HG02588 (cell line): Measurements from ENCODE around the gene NUMB.

Experiments
- ATAC-seq: cut with Tn5 transposase; IDR thresholded peaks from one replicate; pipeline ENCODE4 v1.9.1; 2021; ENCODE audit warnings: mild to moderate bottlenecking, moderate library complexity; ENCODE audit not compliant: unreplicated experiment

The NUMB gene

DNA sequence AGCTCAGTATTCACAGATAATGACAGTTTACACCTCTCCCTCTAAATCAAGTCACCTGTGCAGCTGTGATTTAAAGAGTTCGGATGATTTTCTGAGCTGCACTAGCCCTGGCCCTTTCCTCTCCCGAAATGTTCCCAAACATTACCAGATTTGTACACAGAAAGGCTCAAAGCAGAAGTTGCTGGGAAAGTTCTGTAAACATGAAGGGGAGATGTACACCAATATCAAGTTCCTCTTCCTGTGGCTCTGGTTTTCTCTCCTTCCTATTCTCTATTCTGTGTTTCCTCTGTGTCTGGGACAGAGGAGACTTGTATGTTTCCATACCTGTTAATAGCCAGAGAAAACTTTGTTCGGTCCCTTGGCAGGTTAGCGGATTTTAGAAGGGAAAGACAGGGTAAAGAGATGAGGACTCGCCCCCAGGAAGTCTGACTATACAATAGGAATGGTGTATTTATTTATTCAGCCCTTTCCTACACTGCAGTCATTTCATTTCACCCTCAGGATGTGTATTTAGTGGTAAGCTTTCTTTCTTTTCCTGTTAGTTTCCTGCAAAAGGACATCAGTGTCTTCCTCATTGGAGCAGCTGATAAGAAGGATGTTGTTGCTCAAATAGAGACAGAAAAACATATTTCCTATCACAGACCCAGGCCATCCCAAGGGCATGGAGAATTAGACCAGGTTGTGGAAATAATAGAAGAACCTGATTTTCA is 7.6 kb upstream of the NUMB start:
- no peak for ATAC-seq

DNA sequence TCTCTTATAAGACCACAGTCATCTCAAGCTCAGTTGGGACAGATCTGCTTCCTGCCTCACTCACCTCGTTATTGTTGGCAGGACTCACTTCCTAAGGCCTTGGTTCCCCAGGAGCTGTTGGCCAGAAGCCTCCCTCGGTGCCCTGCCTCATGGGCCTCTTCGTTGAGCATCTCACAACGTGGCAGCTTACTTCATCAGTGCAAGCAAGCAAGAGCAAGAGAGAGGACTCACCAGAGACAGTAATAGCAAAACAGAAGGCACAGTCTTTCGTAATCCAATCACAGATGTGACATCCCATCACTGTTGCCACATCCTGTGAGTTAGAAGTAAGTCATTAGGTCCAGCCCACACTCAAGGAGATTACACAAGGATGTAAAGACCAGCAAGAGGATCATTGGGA is 5.1 kb upstream of the NUMB start:
- ATAC-seq: no peak

DNA sequence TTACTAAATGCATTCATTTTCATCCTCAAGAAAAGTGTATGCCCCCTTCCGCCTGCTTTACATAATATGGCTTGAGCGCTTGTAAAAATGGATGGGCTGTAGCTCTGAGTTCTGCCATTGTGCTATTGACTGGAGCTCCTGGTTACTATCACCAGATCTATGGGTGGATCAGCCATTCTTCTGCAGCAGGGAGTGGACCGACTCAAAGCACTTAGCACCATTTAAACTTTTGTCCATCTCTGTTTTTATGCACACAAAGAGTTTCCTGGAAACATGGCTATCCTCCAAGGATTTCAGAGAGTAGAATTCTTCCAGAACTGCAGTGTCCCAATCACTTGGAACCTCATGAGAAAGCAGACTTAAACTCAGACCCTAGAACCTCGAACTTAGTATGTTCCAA is 4.5 kb upstream of the NUMB start:
- ATAC-seq: no peak

DNA sequence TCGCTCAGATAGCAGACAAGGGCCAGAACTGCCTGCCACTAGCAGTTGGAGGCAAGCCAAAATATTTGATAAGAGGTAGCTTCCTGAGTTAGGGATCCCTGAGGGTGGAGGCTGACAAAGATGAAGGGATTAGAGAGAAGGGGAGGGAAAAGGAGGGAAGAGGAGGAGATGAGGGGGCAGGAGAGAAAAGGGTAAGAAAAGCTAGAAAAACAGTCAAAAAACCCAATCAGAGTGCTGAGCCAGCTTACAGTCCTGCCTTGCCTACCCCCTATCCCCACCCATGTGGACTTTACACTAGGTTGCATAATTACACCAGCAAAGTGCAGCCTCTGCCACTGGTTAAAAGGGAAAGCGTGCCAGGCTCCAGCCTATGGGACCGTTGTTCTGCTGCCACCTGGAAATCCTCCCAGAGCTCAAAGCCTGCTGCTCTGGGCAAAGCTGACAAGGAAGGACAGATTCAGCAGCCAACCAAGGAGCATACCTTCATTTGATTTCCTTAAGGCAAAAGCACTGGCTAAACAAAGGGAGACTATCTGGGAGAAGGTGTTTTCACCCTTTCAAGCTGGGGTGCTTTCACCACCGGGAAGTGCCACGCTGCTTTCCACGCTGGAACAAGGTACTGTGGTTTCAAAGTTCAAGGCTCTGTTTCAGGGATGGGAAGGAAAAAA is 3.8 kb upstream of the NUMB start:
- no peak for ATAC-seq

DNA sequence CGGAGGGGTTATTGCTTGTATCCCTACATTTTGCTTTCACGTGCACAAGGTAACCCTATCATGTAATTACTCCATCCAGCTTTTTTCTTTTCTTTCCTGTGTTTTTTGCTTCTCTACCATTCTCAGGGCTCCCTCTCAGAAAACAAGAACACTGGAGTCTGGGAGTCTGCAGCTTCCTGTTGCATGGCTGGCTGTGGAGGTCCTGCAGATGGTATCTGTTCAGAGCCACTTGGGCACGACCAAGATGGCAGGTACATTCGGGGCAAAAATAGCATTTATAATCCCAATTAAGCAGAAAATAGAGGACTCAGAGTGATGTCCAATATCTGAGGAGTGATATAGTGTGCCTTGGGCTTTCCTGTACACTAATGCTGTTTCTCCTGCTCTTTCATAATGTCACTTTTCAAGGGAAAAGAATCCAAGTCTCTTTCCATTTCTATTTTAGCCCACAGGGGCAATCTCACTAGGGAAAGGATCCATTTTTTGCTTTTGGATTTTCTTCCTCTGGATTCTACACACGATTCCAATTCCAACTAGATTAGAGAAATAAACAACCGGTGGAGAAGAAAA is 3.2 kb upstream of the NUMB start:
- no peak for ATAC-seq

DNA sequence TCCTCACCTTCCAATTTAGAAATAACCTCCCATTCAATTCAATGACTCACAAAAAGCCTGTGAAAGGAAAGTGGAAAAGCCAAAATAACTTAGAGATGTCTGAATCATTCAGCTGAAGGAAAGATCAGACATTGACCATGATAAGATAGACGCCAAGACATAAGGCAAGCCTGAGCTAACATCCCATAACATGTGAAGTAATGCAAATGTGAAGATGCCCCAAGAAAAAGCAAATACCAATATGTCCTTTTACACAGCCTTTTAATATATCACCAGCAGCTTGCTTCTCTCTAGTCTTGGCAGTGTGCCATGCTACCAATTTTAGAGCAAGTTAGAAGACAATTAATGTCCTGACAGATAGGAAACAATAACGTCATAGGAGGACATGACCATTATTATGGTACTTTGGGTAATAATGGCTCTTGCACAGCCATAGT is 2.4 kb upstream of the NUMB start:
- ATAC-seq: no peak

DNA sequence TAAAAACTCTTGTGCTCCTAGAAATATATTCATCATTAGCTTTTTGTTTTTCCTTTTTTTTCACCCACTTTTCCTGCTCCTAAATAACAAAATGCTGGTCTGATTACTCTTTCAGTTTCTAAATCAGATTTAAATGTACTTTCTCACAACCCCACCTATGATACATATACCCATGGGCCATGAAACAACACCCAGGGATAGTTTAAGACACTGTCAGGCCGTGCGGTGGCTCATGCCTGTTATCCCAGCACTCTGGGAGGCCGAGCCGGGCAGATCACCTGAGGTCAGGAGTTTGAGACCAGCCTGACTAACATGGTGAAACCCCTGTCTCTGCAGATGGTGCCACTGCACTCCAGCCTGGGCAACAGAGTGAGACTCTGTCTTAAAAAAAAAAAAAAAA is 1.6 kb upstream of the NUMB start:
- no peak for ATAC-seq

DNA sequence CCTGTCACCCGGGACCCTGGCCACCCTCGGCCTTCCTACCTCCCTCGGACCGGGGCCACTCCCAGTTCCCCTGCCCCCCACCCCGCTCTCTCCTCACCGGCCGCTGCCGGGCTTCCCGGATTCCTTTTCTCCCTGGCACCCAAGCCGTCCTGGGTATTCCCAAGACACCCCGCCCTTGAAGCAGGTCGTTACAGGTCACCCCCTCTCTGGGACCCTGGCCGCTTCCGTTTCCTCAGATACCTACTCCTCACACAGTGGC is 493 bp downstream of the NUMB start:
- no peak for ATAC-seq

DNA sequence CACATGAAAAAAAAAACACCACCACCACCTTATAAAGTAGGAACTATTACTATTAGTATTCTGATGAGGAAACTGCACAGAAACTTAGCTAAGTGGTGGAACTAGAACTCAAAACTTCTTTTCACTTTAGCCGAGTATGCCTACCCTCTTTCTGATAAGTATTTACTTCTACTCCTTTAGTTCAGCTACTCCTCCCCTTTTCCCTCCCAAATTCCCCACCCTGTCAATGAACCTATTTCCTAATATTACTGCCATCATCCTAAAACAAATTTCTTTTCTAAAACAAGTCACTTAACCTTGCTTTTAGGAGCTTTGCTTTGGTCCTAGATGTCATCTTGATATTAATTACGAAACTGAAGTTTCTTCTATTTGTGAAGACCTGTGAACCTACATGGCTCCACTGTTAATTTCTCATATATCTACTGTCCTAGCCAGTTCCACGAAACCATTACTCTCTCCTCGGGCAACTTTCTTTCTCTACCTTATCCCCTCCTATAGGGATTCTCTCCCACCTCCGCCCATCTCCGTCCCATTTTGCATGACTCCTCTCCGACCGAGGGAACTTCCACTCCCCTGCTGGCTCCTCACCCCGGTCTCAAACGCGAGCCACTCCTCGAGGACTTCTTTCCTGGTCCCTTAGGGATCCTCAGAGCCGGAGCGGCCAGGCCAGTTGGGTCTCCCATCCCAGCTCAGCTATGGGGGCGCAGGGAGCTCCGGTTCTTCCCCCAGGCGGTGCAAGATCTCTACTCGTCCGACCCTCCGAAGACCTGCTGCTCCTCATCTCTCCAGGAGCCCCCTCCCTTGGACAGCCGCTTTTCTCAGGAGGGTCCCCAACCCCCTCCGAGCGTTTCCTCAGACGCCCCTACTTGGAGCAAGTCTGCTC is 1.1 kb downstream of the NUMB start:
- no peak for ATAC-seq

DNA sequence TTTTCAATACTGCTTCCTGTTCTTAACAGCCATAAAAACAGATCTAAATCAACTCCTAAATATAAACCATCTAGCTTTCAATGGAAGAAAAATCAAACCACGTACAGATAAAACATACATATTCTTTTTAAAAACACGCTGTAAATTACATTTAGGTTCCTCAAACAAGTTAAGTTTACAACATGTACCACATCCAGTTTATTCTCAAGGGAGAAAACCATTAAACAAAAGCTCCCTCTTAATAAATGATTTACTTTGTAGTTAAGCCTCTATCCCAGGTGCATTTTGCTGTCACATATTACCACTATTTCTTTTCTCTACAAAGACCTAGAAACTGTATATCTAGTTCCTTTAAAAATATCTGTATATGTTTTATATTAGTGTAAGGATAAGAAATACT is 3.1 kb downstream of the NUMB start:
- ATAC-seq: no peak

DNA sequence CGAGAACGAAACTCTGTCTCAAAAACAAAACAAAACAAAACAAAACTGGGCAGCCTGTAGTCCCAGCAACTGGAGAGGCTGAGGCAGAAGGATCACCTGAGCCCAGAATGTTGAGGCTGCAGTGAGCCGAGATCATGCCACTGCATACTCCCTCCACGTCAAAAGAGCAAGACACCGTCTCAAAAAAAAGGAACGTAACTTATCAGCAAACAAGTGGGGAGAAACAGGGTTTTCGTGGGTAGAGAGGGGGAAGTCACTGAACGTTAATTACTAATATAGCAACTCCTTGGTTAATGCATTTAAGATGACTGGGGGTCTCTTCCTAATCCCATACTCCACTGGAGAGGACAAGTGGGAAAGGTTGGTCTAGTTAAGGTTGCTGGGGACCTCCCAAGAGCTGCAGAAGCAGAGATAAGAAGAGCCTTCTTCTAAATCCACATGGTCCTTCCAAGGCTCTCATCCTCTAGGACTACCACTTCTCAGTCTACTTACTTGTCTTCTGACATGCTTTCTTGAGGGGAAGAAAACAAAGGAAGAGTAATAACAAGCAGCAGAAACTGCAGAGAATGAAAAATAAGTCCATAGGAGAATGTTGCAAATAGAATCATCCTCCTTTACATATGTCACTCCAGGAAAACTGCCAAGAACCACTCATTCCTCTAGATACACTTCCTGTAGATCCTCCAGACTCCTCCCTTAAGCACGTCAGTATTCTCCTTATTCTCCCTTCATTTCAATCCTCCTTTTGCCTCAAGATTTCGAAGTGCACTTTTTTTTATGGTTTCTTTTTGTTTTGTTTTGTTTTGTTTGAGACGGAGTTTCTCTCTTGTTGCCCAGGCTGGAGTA is 5.8 kb downstream of the NUMB start:
- no peak for ATAC-seq

DNA sequence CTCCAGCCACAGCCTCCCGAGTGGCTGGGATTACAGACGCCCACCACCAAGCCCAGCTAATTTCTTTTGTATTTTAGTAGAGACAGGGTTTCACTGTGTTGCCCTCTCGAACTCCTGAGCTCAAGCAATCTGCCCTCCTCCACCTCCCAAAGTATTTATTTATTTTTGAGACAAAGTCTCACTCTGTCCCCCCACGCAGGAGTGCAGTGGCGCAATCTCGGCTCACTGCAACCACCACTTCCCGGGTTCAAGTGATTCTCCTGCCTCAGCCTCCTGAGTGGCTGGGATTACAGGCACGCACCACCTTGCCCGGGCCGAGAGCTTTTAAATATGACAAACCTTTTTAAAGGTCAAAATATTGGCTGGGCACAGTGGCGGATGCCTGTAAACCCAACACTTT is 14.6 kb downstream of the NUMB start:
- ATAC-seq: no peak

DNA sequence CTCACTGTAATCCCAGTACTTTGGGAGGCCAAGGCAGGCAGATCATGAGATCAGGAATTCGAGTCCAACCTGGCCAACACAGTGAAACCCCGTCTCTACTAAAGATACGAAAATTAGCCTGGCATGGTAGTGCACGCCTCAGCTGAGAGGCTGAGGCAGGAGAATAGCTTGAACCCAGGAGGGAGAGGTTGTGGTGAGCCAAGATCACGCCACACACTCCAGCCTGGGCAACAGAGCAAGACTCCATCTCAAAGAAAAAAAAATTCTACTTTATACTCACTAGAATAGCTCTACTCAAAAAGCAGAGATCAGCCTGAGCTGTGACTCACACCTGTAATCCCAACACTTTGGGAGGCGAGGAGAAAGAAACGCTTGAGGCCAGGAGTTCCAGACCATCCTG is 17.1 kb downstream of the NUMB start:
- no peak for ATAC-seq

DNA sequence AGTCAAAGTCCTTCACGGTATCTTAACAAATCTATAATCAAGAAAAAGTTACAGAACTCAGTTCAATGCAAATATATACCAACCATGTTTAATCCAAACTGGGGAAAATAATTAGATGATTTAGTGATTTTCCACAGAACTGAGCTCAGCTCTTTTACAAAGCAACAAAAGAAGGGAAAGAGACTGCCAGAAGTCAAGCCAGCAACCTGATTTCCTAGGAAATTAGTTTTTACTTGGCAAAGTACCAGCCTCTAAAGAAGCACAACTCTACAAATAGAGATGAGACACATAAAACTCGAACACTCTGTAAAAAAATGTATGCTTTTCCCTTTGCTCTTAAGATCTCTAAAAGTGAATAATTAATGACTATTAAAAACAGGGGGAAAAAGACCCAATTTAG is 19.4 kb downstream of the NUMB start:
- ATAC-seq: no peak

DNA sequence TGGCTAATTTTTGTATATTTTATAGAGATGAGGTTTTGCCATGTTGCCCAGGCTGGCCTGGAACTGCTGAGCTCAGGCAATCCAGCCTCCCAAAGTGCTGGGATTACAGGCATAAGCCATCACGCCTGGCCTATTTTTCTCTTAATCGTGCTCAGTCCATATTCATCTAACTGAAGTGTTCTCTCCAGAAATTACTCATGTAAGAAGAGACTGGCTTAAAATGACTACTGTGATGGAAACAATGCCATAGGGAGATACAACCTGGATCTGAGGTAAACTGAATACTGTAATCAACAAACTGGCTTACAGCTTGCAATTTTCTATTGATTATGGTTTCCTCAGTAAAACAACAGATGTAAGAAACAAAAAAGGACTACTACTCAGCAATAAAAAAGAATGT is 21.1 kb downstream of the NUMB start:
- ATAC-seq: no peak

DNA sequence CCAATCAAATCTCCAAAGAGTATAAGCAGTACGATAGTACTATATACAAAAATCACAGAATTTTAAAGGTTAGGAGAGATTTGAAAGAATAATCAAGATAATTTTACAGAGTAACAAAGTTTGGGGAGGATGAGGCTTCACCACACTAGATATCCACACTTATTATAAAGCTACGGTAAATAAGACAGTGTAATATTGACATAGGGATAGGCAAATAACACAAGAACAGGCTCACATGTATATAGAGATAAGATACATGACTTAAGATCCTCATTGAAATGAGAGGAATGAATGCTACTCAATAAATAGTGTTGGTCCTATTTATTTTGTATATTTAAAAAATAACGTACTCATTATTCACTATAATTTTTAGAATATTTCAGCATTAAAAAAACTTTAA is 26.2 kb downstream of the NUMB start:
- ATAC-seq: no peak

DNA sequence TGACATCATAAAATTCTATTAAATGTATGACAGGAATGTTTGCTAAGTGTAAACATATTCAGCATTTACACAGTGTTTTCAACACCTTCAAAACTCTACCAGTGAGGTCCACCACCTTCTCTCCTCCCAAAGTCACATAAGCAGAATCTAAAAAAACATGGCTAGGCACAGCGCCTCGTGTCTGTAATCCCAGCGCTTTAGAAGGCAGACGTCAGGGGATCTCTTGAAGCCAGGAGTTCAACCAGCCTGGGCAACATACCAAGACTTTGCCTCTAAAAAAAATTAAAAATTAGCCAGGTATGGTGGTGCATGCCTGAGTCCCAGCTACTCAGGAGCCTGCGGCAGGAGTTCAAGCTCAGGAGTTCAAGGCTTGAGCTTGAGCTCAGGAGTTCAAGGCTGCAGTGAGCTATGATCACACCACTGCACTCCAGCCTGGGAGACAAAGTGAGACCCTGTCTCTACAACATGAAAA is 30.0 kb downstream of the NUMB start:
- no peak for ATAC-seq

DNA sequence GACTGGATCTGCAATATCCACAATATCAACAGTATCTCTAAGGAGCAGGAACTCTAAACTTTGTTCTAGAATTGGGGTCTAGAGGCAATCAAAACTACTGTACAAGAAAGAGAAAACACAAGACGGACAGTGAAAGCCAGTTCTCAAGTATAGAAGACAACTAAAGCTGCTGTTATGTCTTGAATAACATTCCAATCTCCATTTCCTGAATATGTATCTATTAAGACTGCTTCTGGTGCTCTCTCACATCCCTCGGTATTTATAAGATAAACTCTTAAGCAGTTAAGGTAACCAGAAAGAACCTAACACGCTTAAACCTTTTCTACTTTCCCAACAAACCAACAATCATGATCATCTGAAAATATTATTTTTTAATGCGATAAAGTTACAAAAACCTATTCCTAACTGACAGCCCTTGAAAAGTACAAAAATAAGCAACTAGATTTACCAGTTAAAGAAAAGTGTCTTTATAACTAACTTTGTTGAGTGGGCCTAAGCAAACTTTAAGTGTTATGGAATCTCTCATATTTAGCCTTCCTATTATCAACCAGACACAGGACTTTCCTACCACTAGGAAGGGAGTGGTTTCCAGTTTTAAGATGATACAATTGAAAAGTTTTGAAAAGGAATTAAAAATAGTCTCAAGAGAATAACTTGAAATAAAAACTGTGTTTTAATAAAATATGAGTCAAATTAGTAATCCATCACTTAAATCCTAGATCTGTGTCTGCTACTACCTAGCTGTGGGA is 30.7 kb downstream of the NUMB start:
- no peak for ATAC-seq

DNA sequence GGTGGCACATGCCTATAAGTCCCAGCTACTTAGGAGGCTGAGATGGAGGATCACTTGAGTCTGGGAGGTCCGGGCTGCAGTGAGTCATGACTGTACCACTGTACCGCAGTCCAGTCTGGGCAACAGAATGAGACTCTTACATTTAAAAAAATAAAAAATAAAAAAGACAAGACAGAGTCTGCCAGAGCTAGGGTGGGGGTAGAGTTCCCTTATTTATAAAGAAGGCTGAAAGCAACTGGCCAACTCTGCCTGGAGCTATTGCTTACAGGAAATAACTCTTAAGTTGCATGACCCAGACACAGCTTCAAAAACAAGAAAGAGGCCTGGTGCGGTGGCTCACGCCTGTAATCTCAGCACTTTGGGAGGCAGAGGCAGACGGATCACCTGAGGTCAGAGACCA is 31.5 kb downstream of the NUMB start:
- ATAC-seq: no peak

DNA sequence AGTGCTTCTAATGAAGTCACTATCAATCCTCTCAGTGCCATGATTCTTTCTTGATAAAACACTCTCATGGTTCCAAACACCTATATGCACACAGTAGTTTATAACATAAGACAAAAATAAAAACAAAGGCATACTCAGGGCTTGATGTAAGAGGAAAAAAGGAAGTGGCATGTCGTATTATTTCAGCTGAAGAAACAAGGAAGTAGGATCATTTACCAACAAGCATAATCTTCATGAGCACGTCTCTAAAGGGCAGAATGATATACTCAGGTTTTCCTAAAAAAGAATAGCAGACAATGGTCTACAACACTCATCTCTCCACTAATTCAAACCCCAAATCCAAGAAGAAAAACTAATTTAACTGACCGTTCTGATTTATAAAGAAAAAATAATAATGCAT is 33.9 kb downstream of the NUMB start:
- ATAC-seq: no peak
